NCI-H1105 treated with DMSO at 0.1 percent for 48 hours (cell line): Measurements from ENCODE around the gene NFIA.
A peak's percentile ranks its signal among the peaks of the same experiment; 100 is the strongest.
"Not testable (repeated sequence)": the region's sequence is repeated elsewhere in the genome, so short reads cannot be mapped to it uniquely, and the experiment has no call there.

Experiments used
- DNase-seq: peaks from one replicate; lab custom pipeline; 2025; lab: John Stamatoyannopoulos, UW

Gene NFIA

GRCh38 chr1:61271412-61271789 is 189.0 kb downstream of the NFIA start:
- no peak for DNase-seq

GRCh38 chr1:61273167-61273705 is 190.9 kb downstream of the NFIA start:
- no peak for DNase-seq

GRCh38 chr1:61273861-61274260 is 191.5 kb downstream of the NFIA start:
- DNase-seq = no peak

- DNase-seq = no peak
These were observed 192.6 kb downstream of the NFIA start for GRCh38 chr1:61274939-61275338.

- DNase-seq = no peak
These were observed 193.9 kb downstream of the NFIA start for GRCh38 chr1:61276246-61276645.

GRCh38 chr1:61277121-61277690 is 194.8 kb downstream of the NFIA start:
- no peak for DNase-seq

- not testable (repeated sequence) for DNase-seq
These were observed 196.1 kb downstream of the NFIA start for GRCh38 chr1:61278503-61278902.

- DNase-seq = no peak
These were observed 196.6 kb downstream of the NFIA start for GRCh38 chr1:61278966-61279365.

GRCh38 chr1:61279570-61279969 is 197.2 kb downstream of the NFIA start:
- DNase-seq = no peak

GRCh38 chr1:61280452-61280851 is 198.1 kb downstream of the NFIA start:
- no peak for DNase-seq

GRCh38 chr1:61282387-61282786 is 200.0 kb downstream of the NFIA start:
- no peak for DNase-seq

- no peak for DNase-seq
These were observed 202.0 kb downstream of the NFIA start for GRCh38 chr1:61284248-61284854.

- DNase-seq = peak; percentile 39
These were observed 202.6 kb downstream of the NFIA start for GRCh38 chr1:61284936-61285335.

GRCh38 chr1:61285371-61285885 is 203.1 kb downstream of the NFIA start:
- no peak for DNase-seq

GRCh38 chr1:61287014-61287413 is 204.7 kb downstream of the NFIA start:
- no peak for DNase-seq

GRCh38 chr1:61287734-61288133 is 205.4 kb downstream of the NFIA start:
- DNase-seq = peak; percentile 74

- no peak for DNase-seq
These were observed 207.1 kb downstream of the NFIA start for GRCh38 chr1:61289232-61290098.

- DNase-seq = no peak
These were observed 208.2 kb downstream of the NFIA start for GRCh38 chr1:61290525-61290924.

GRCh38 chr1:61293197-61293596 is 210.8 kb downstream of the NFIA start:
- DNase-seq = no peak

- no peak for DNase-seq
These were observed 211.7 kb downstream of the NFIA start for GRCh38 chr1:61293986-61294504.

- DNase-seq = no peak
These were observed 212.6 kb downstream of the NFIA start for GRCh38 chr1:61294930-61295329.

- no peak for DNase-seq
These were observed 213.6 kb downstream of the NFIA start for GRCh38 chr1:61295818-61296537.
